ENCODE measurements around the gene RTL10. TPM values are rescaled to one million over a fixed set of nuclear protein-coding genes. Genes with fewer than 3 reads are reported as not detected.

The RTL10 gene
- total RNA-seq, 1 experiment from 2014 or later: 25.6 TPM

DNA sequence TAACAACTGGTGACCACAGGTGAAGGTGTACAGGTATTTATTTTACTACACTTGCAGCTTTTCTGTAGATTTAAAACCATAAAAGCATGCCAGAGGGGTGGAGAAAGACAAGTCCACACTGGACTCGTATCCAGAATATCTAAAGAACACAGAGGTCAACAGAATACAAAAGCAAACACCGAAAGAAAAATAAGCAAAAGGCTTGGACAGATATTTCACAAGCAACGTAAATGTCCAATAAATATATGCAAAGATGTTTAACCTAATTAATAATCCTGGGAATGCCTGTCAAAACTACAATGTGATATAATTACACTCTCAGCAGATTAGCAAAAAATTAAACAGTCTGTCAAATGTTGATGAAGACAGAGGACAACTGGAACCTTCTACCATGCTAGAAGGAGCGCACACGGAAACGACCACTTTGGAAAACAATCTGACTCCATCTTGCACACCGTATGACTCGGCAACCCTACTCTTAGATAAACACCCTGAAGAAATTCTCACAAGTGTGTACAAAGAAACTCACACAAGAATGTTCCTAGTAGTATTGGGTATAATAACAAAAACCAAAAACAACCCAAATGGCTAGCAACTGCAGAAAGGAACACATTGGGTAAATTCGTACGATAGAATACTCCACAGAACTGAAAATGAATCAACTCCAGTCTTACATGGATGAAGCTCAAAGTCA, 27.2 kb downstream of the RTL10 start:
- H3K27me3 ChIP-seq (replicated peaks; ENCODE audit: insufficient read depth, low read depth, low read length, poor library complexity): no peaks in the 10 kb centered on the region
- no peak overlapping the region for H3K4me3 ChIP-seq (ENCODE audit: low read depth, low read length, poor library complexity, severe bottlenecking)
- no peak for TF ChIP-seq EZH2 (IDR thresholded peaks at IDR 0.05; ENCODE audit: borderline replicate concordance, low read depth, low read length, poor library complexity, severe bottlenecking)
- TF ChIP-seq, protein P1, sequence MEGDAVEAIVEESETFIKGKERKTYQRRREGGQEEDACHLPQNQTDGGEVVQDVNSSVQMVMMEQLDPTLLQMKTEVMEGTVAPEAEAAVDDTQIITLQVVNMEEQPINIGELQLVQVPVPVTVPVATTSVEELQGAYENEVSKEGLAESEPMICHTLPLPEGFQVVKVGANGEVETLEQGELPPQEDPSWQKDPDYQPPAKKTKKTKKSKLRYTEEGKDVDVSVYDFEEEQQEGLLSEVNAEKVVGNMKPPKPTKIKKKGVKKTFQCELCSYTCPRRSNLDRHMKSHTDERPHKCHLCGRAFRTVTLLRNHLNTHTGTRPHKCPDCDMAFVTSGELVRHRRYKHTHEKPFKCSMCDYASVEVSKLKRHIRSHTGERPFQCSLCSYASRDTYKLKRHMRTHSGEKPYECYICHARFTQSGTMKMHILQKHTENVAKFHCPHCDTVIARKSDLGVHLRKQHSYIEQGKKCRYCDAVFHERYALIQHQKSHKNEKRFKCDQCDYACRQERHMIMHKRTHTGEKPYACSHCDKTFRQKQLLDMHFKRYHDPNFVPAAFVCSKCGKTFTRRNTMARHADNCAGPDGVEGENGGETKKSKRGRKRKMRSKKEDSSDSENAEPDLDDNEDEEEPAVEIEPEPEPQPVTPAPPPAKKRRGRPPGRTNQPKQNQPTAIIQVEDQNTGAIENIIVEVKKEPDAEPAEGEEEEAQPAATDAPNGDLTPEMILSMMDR (conservative IDR thresholded peaks at IDR 0.05; ENCODE audit: low read depth, low read length): no peak
- no peaks in the 10 kb centered on the region for H3K9me3 ChIP-seq (ENCODE audit: low read depth, low read length, poor library complexity, severe bottlenecking)
- CTCF ChIA-PET: interaction anchor here (0.6 kb wide), 1 partner anchor 83 kb away, joined by 4 read pairs; no protein-coding TSS in a partner anchor
- intact Hi-C loops (cut with micrococcal nuclease; ENCODE audit: unreplicated experiment): no loop called here
- DNase-seq (ENCODE audit: low spot score): no peak
- no peak overlapping the region for H3K27ac ChIP-seq (ENCODE audit: low read depth, low read length, poor library complexity, severe bottlenecking)
- H3K4me1 ChIP-seq (ENCODE audit: insufficient read depth, low read length, poor library complexity, severe bottlenecking): no peaks in the 10 kb centered on the region
- POLR2A ChIA-PET (ENCODE audit: low non-redundant PET): no interaction called here
- no TSS peak for BruUV-seq (replicated peaks)
- H3K36me3 ChIP-seq (ENCODE audit: insufficient read depth, low read length, poor library complexity, severe bottlenecking): no peaks in the 10 kb centered on the region

- intact Hi-C loops (cut with micrococcal nuclease; ENCODE audit: unreplicated experiment): no loop called here
- no peaks in the 10 kb centered on the region for H3K36me3 ChIP-seq (ENCODE audit: insufficient read depth, low read length, poor library complexity, severe bottlenecking)
- no peaks in the 10 kb centered on the region for H3K27me3 ChIP-seq (replicated peaks; ENCODE audit: insufficient read depth, low read depth, low read length, poor library complexity)
- BruUV-seq (replicated peaks): no TSS peak
- no peaks in the 10 kb centered on the region for H3K4me1 ChIP-seq (ENCODE audit: insufficient read depth, low read length, poor library complexity, severe bottlenecking)
- ChIA-PET CTCF (no interaction called here), POLR2A (ENCODE audit: low non-redundant PET) (no interaction called here)
- no peak overlapping the region for H3K4me3 ChIP-seq (ENCODE audit: low read depth, low read length, poor library complexity, severe bottlenecking)
- TF ChIP-seq, protein P1 (conservative IDR thresholded peaks at IDR 0.05; ENCODE audit: low read depth, low read length): no peak
- no peak for TF ChIP-seq EZH2 (IDR thresholded peaks at IDR 0.05; ENCODE audit: borderline replicate concordance, low read depth, low read length, poor library complexity, severe bottlenecking)
- H3K27ac ChIP-seq (ENCODE audit: low read depth, low read length, poor library complexity, severe bottlenecking): no peak overlapping the region
- H3K9me3 ChIP-seq (ENCODE audit: low read depth, low read length, poor library complexity, severe bottlenecking): no peaks in the 10 kb centered on the region
- no peak for DNase-seq (ENCODE audit: low spot score)
These were observed 28.1 kb downstream of the RTL10 start for GRCh38 chr22:19826619-19826950.

GRCh38 chr22:19825904-19826618, 28.6 kb downstream of the RTL10 start:
- no TSS peak for BruUV-seq (replicated peaks)
- Histone ChIP-seq H3K36me3 (ENCODE audit: insufficient read depth, low read length, poor library complexity, severe bottlenecking) (no peaks in the 10 kb centered on the region), H3K4me1 (ENCODE audit: insufficient read depth, low read length, poor library complexity, severe bottlenecking) (no peaks in the 10 kb centered on the region), H3K27me3 (replicated peaks; ENCODE audit: insufficient read depth, low read depth, low read length, poor library complexity) (no peaks in the 10 kb centered on the region), H3K9me3 (ENCODE audit: low read depth, low read length, poor library complexity, severe bottlenecking) (no peaks in the 10 kb centered on the region), H3K4me3 (ENCODE audit: low read depth, low read length, poor library complexity, severe bottlenecking) (no peak overlapping the region), H3K27ac (ENCODE audit: low read depth, low read length, poor library complexity, severe bottlenecking) (no peak overlapping the region)
- no peak for DNase-seq (ENCODE audit: low spot score)
- CTCF ChIA-PET: no interaction called here
- POLR2A ChIA-PET (ENCODE audit: low non-redundant PET): no interaction called here
- intact Hi-C loops (cut with micrococcal nuclease; ENCODE audit: unreplicated experiment): no loop called here
- no peak for TF ChIP-seq EZH2 (IDR thresholded peaks at IDR 0.05; ENCODE audit: borderline replicate concordance, low read depth, low read length, poor library complexity, severe bottlenecking)
- TF ChIP-seq, protein P1 (conservative IDR thresholded peaks at IDR 0.05; ENCODE audit: low read depth, low read length): no peak
